Measurements from ENCODE around the gene TGM1.

DNA sequence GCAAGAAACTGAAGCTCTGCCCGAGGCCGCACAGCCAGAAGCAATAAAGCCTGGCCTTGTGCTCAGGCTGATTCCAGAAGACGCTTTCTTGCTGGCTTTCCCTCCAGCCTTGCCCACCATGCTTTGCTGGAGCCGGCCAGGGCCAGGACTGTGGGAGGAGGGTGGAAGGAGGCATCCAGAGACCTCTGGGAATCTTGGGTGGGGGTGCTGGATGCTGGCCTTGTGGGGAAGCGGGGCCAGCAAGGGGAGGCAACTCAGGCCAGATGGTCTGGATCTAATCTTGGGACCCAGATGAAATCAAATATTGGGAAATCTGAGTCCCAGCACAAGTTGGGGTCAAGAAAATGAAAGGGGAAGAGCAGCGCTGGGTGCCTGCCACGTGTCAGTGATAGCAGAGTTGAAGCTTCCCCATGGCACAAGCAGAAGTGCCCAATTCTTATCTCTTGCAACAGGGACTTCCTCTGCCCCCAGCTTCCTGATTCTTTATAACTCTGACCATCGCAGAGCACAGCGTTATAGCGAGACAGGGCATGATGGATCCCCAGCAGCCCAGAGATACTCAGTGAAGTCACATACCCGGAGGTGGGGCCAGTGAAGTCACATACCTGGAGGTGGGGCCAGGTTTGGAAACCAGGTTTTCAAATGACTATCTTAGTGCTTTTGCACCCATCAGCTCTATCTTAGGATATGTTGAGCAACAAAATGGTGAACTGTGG is 14.8 kb upstream of the TGM1 start:
- TF ChIP-seq, protein P1, sequence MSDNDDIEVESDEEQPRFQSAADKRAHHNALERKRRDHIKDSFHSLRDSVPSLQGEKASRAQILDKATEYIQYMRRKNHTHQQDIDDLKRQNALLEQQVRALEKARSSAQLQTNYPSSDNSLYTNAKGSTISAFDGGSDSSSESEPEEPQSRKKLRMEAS (IDR thresholded peaks at IDR 0.05; ENCODE audit: low read depth, low read length), result peak; percentile 99
- TF ChIP-seq, protein P2, sequence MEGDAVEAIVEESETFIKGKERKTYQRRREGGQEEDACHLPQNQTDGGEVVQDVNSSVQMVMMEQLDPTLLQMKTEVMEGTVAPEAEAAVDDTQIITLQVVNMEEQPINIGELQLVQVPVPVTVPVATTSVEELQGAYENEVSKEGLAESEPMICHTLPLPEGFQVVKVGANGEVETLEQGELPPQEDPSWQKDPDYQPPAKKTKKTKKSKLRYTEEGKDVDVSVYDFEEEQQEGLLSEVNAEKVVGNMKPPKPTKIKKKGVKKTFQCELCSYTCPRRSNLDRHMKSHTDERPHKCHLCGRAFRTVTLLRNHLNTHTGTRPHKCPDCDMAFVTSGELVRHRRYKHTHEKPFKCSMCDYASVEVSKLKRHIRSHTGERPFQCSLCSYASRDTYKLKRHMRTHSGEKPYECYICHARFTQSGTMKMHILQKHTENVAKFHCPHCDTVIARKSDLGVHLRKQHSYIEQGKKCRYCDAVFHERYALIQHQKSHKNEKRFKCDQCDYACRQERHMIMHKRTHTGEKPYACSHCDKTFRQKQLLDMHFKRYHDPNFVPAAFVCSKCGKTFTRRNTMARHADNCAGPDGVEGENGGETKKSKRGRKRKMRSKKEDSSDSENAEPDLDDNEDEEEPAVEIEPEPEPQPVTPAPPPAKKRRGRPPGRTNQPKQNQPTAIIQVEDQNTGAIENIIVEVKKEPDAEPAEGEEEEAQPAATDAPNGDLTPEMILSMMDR (IDR thresholded peaks at IDR 0.05; ENCODE audit: low read depth, low read length), result no peak
